HG03095 (cell line): ENCODE results near the gene EPS15.
A peak's percentile ranks its signal among the peaks of the same experiment; 100 is the strongest.
"Not testable (repeated sequence)": the region's sequence is repeated elsewhere in the genome, so short reads cannot be mapped to it uniquely, and the experiment has no call there.

ENCODE experiments used
- ATAC-seq: cut with Tn5 transposase; IDR thresholded peaks from one replicate; pipeline ENCODE4 v1.9.1; 2021; ENCODE audit warnings: moderate library complexity; ENCODE audit not compliant: unreplicated experiment

Gene EPS15

GRCh38 chr1:51519048-51519864 lies at the start of gene EPS15:
Gene EPS15 (minus strand): TSS chr1:51519266. CDS start chr1:51519231, 35 bp downstream.
- ATAC-seq, result peak; percentile 51

DNA sequence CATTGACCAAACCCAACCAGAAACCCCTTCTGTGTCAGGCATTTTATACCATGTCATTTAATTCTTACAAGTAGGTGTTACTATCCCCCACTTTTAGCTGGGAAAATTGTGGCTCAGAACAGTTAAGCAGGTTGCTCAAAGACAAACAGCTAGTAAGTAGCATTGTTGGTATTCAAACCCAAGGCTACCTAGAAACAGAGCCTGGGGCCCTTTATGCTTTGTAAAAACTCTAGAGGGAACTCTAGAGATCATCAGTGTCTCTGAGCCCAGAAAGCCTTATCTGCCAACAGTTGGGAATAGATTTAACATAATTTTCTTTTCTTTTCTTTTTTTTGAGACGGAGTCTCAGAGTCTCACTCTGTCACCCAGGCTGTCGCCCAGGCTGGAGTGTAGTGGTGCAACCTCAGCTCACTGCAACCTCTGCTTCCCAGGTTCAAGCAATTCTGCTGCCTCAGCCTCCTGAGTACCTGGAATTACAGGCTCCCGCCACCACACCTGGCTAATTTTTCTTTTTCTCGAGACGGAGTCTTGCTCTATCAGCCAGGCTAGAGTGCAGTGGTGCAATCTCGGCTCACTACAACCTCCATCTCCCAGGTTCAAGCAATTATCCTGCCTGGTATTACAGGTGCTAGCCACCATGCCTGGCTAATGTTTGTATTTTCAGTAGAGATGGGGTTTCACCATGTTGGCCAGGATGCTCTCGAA lies 49.3 kb upstream of the EPS15 start:
- no peak for ATAC-seq

GRCh38 chr1:51567653-51568052 lies 48.6 kb upstream of the EPS15 start:
- ATAC-seq, result no peak

DNA sequence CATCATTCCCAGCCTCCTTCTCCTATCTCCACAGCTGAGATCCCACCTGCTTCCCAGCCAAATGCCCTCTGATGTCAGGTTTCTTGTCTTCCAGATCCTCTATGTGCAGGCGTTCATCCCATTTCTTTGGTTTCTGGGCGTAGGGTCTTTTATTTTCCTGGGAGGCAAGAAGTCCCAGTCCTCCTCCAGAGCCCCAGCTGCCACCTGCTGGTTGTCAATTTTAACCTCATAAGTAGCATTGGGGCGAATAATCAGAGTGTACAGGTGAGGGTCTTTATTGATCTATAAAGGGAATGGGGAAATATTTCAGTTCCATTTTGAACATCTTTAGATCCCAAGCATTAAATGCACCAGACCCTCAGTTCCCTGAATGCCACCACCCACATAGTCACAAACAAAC lies 47.2 kb upstream of the EPS15 start:
- ATAC-seq, result no peak

GRCh38 chr1:51565009-51565408 lies 45.9 kb upstream of the EPS15 start:
- no peak for ATAC-seq

GRCh38 chr1:51564124-51564523 lies 45.1 kb upstream of the EPS15 start:
- no peak for ATAC-seq

DNA sequence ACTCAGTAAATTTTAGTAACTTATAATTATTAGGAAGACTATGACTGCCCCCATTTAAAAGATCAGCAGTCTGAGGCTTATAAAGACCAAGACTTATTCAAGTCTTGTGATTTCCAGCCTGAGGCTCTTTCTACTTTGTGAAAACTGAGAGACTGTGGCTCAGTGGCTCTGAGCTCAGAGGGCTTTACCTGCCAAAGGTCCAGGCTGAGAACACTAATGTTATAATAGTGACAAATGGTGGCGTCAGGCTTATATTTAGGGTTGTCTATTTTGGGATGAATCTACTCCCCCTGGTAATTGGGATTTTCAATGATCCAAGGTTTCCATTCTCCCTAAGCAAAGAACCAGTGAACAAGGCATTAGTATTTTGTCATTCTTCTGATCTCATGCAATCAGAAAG lies 42.6 kb upstream of the EPS15 start:
- no peak for ATAC-seq

- not testable (repeated sequence) for ATAC-seq
Measured at GRCh38 chr1:51560895-51561294, 41.8 kb upstream of the EPS15 start.

DNA sequence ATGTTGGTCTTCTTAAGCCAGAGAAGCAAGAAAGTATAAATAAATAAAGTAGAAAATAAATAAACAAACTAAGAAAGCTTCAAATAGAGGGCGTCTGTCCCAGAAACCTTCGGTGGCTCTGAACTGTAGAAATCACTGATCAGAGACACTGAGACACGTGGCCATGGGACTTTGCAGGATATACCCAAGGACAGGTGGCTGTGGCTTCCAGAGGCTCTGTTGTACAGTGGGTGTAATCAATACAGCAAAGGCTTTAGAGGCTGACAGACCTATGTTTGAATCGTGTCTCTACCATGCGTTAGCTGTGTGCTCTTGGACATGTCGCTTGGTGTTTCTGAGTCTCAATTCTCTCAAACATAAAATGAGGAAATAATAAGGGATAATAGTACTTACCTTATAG lies 41.0 kb upstream of the EPS15 start:
- no peak for ATAC-seq

- ATAC-seq, result no peak
Measured at GRCh38 chr1:51559501-51559900, 40.4 kb upstream of the EPS15 start.

DNA sequence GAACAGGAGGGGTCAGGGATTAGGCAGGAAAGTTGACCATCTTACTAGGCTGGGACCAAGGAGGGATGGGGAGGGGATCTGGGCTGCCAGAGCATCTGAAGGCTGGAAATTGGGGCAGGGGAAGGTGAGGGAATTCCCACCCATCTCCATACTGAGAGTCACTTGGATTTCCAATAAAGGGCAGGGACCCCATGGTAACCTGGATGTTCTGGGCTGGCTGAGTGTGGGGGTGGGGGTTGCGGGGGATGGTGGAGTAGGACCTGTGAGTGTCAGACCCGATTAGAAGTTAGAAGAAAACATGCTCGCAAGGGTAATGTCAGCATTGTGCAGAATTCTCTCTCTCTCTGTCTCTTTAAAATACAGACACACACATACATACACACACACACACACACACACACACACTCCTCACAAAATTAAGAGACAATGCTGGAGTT lies 40.0 kb upstream of the EPS15 start:
- no peak for ATAC-seq

GRCh38 chr1:51558375-51558924 lies 39.4 kb upstream of the EPS15 start:
- ATAC-seq, result no peak

DNA sequence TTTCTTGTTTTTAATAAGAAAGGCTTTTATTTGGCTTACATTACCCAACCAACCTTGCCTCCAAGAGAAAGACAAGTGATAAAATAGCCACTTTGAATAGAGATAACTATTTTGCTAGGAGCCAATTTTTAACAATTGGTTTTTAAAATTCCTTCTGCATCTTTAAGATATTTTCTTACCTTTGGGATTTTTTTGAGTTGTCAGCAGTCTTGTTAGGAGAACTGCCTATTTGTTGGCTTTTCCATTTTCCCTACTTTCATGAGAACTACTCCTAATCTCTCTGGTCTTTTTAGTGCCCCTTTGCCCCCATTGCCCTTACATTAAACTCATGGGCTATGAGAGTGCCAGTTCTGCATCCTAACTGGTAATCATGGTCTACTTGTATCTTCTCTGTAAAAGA lies 38.1 kb upstream of the EPS15 start:
- no peak for ATAC-seq

GRCh38 chr1:51555866-51556619 lies 37.0 kb upstream of the EPS15 start:
- ATAC-seq, result no peak

DNA sequence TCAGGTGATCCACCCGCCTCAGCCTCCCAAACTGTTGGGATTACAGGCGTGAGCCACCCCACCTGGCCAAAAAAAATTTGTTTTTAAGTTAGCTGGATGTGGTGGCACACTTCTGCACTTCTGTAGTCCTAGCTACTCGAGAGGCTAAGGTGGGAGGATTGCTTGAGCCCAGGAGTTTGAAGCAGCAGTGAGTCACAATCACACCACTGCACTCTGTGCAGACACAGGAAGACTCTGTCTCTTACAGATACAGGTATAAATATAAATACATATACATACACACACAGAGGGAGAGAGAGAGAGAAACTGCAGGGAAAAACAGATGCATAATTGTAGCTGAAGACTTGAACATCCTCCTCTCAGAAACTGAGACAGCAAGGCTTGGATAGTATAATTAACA lies 34.8 kb upstream of the EPS15 start:
- no peak for ATAC-seq

- no peak for ATAC-seq
Measured at GRCh38 chr1:51552929-51553807, 34.1 kb upstream of the EPS15 start.

- no peak for ATAC-seq
Measured at GRCh38 chr1:51551848-51552296, 32.8 kb upstream of the EPS15 start.

DNA sequence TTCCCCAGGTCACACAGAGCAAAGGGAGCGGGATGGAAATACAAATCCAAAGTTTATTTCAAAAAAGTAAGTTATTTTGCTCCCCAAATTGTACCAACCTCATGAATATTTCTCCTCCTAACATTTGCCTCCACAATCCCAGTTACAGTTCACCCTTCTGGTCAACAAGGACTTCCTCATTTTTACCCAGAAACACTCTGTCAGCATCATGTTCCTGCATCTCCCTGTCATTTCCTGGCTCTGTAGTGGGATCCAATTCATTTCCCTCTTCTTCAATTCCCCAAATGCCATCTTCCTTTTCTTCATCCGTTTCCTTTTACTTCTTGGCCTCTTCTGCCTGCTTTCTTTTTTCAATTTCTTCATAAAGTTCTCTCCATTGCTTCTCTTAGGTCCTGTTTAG lies 32.0 kb upstream of the EPS15 start:
- ATAC-seq, result no peak

DNA sequence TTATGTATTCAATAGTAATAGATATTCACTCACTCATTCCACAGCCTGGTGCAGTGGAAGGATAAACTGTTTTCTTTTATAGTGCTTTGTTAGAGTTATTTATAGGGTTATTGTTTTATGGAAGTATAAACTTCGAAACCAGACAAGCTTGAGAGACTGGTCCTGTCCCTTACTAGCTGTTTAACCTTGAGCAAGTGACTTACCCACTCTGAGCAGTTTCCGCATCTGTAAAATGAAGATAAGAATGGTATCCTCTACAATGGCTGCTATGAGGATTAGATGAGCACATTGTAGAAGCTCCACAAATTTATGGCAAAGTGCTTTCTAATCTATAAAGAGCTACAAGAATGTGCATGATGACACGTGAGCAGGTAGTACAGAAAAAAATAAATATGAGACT lies 30.8 kb upstream of the EPS15 start:
- no peak for ATAC-seq

DNA sequence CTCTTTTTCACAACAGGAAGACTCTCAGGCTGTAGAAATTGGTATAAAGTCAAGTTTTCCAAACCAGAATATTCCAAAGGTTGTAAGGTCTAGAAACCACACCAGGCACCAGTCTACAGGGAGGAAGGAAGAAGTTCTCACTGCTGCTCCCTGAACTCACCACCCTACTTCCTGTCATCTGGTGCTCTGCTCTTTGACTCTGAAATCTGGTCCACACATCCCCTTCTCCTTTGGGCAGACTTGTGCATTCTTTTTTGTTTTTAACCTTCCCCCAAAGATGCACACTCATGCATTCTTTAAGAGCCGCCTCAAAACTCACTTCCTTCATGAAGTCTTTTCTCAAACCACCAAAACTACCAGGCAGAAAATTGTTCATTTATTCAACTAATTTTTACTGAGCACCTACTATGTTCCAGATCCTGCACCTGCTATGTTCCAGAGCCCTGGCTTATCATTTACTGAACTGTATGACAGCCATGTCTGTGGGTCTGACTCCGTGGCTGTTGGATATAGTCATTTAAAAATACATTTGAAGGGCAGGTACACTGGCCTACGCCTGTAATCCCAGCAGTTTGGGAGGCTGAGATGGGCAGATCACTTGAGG lies 30.1 kb upstream of the EPS15 start:
- no peak for ATAC-seq
